HG03097 (cell line): ENCODE data around the gene PLCB4.

Experiments used
- ATAC-seq: cut with Tn5 transposase; IDR thresholded peaks from one replicate; pipeline ENCODE4 v1.9.1; 2021; ENCODE audit not compliant: unreplicated experiment, low FRiP score

Gene PLCB4

GRCh38 chr20:9300534-9300933 is 231.6 kb downstream of the PLCB4 start:
- no peak for ATAC-seq

- ATAC-seq, result no peak
Observed at GRCh38 chr20:9301129-9302090, 232.5 kb downstream of the PLCB4 start.

GRCh38 chr20:9302091-9302462 is 233.2 kb downstream of the PLCB4 start:
- no peak for ATAC-seq

GRCh38 chr20:9306521-9306920 is 237.6 kb downstream of the PLCB4 start:
- no peak for ATAC-seq

- no peak for ATAC-seq
Observed at GRCh38 chr20:9308056-9308455, 239.2 kb downstream of the PLCB4 start.

GRCh38 chr20:9311132-9311531 is 242.2 kb downstream of the PLCB4 start:
- ATAC-seq, result no peak

GRCh38 chr20:9319687-9320384 is 250.9 kb downstream of the PLCB4 start:
- ATAC-seq, result no peak

GRCh38 chr20:9321007-9321406 is 252.1 kb downstream of the PLCB4 start:
- no peak for ATAC-seq

GRCh38 chr20:9322661-9323060 is 253.8 kb downstream of the PLCB4 start:
- ATAC-seq, result no peak

GRCh38 chr20:9323622-9324021 is 254.7 kb downstream of the PLCB4 start:
- no peak for ATAC-seq

GRCh38 chr20:9329355-9330101 is 260.6 kb downstream of the PLCB4 start:
- ATAC-seq, result no peak

GRCh38 chr20:9330151-9330550 is 261.3 kb downstream of the PLCB4 start:
- no peak for ATAC-seq

- no peak for ATAC-seq
Observed at GRCh38 chr20:9331707-9332435, 263.0 kb downstream of the PLCB4 start.

- ATAC-seq, result no peak
Observed at GRCh38 chr20:9332791-9333479, 264.0 kb downstream of the PLCB4 start.

- ATAC-seq, result no peak
Observed at GRCh38 chr20:9334866-9335265, 266.0 kb downstream of the PLCB4 start.

GRCh38 chr20:9338101-9338500 is 269.2 kb downstream of the PLCB4 start:
- ATAC-seq, result no peak

- no peak for ATAC-seq
Observed at GRCh38 chr20:9339708-9340107, 270.8 kb downstream of the PLCB4 start.

- no peak for ATAC-seq
Observed at GRCh38 chr20:9342651-9343050, 273.8 kb downstream of the PLCB4 start.

GRCh38 chr20:9344083-9344920 is 275.4 kb downstream of the PLCB4 start:
- ATAC-seq, result no peak
